ENCODE data around the gene DOCK4.
A peak's percentile ranks its signal among the peaks of the same experiment; 100 is the strongest.

DOCK4 gene

GRCh38 chr7:112207765-112208164, 1.6 kb upstream of the DOCK4 start:
- TF ChIP-seq EZH2phosphoT487 (conservative IDR thresholded peaks at IDR 0.05; ENCODE audit: low read length) (no peak), CTCF (IDR thresholded peaks at IDR 0.05; ENCODE audit: insufficient read depth, low read length, poor library complexity, severe bottlenecking) (no peak)
- H3K9ac ChIP-seq (ENCODE audit: low read length): no peak overlapping the region
- peak overlapping the region; percentile 89 for H3K4me3 ChIP-seq (ENCODE audit: insufficient read depth, low read length, poor library complexity, severe bottlenecking)
- no peaks in the 10 kb centered on the region for H3K9me3 ChIP-seq (ENCODE audit: insufficient read depth, low read length)
- no peaks in the 10 kb centered on the region for H3K36me3 ChIP-seq (ENCODE audit: low read length)
- H3F3A ChIP-seq (ENCODE audit: insufficient read depth): no peaks in the 10 kb centered on the region
- H3K27me3 ChIP-seq (ENCODE audit: low read length): no peaks in the 10 kb centered on the region
- peaks cover 23% of the 10 kb centered on the region for H3K79me2 ChIP-seq (ENCODE audit: insufficient read depth, low read length)
- H2AFZ ChIP-seq (ENCODE audit: low read depth, low read length, severe bottlenecking): no peak overlapping the region
- H3K4me2 ChIP-seq (ENCODE audit: low read depth, low read length, poor library complexity, severe bottlenecking): peak overlapping the region; percentile 92
- H3K9me2 ChIP-seq (replicated peaks; ENCODE audit: insufficient read depth, low read length): no peaks in the 10 kb centered on the region
- peaks cover 9% of the 10 kb centered on the region; the same call in 1 of the 2 replicates for H4K20me1 ChIP-seq (ENCODE audit: low read depth, low read length)
- no peak overlapping the region for H3K27ac ChIP-seq (ENCODE audit: low read depth, low read length)

GRCh38 chr7:112206991-112207592, 893 bp upstream of the DOCK4 start:
- Histone ChIP-seq H4K20me1 (ENCODE audit: low read depth, low read length) (peaks cover 9% of the 10 kb centered on the region; the same call in 1 of the 2 replicates), H3K27ac (ENCODE audit: low read depth, low read length) (no peak overlapping the region), H3K9me3 (ENCODE audit: insufficient read depth, low read length) (no peaks in the 10 kb centered on the region), H3K4me2 (ENCODE audit: low read depth, low read length, poor library complexity, severe bottlenecking) (peak overlapping the region; percentile 92), H3K27me3 (ENCODE audit: low read length) (no peaks in the 10 kb centered on the region), H3K4me3 (ENCODE audit: insufficient read depth, low read length, poor library complexity, severe bottlenecking) (peak overlapping the region; percentile 89), H3K36me3 (ENCODE audit: low read length) (no peaks in the 10 kb centered on the region), H2AFZ (ENCODE audit: low read depth, low read length, severe bottlenecking) (peak overlapping the region; percentile 88), H3K79me2 (ENCODE audit: insufficient read depth, low read length) (peaks cover 23% of the 10 kb centered on the region), H3K9ac (ENCODE audit: low read length) (peak overlapping the region; percentile 74), H3F3A (ENCODE audit: insufficient read depth) (no peaks in the 10 kb centered on the region), H3K9me2 (replicated peaks; ENCODE audit: insufficient read depth, low read length) (no peaks in the 10 kb centered on the region)
- TF ChIP-seq EZH2phosphoT487 (conservative IDR thresholded peaks at IDR 0.05; ENCODE audit: low read length): no peak
- TF ChIP-seq CTCF (IDR thresholded peaks at IDR 0.05; ENCODE audit: insufficient read depth, low read length, poor library complexity, severe bottlenecking): no peak

GRCh38 chr7:112205343-112206237, 609 bp downstream of the DOCK4 start:
- H3K9ac ChIP-seq (ENCODE audit: low read length): peak overlapping the region; percentile 59
- peak overlapping the region; percentile 68 for H3K4me2 ChIP-seq (ENCODE audit: low read depth, low read length, poor library complexity, severe bottlenecking)
- no peaks in the 10 kb centered on the region for H3K27me3 ChIP-seq (ENCODE audit: low read length)
- no peaks in the 10 kb centered on the region for H3F3A ChIP-seq (ENCODE audit: insufficient read depth)
- no peaks in the 10 kb centered on the region for H3K9me2 ChIP-seq (replicated peaks; ENCODE audit: insufficient read depth, low read length)
- H3K36me3 ChIP-seq (ENCODE audit: low read length): no peaks in the 10 kb centered on the region
- H3K79me2 ChIP-seq (ENCODE audit: insufficient read depth, low read length): peaks cover 18% of the 10 kb centered on the region
- H3K4me3 ChIP-seq (ENCODE audit: insufficient read depth, low read length, poor library complexity, severe bottlenecking): peak overlapping the region; percentile 73
- peak overlapping the region; percentile 82 for H2AFZ ChIP-seq (ENCODE audit: low read depth, low read length, severe bottlenecking)
- TF ChIP-seq EZH2phosphoT487 (conservative IDR thresholded peaks at IDR 0.05; ENCODE audit: low read length): no peak
- no peak for TF ChIP-seq CTCF (IDR thresholded peaks at IDR 0.05; ENCODE audit: insufficient read depth, low read length, poor library complexity, severe bottlenecking)
- peak overlapping the region; percentile 9; the same call in 1 of the 2 replicates for H3K27ac ChIP-seq (ENCODE audit: low read depth, low read length)
- no peaks in the 10 kb centered on the region for H3K9me3 ChIP-seq (ENCODE audit: insufficient read depth, low read length)
- H4K20me1 ChIP-seq (ENCODE audit: low read depth, low read length): 0 out of 2 replicates have a peak, but pooled peaks cover 4% of the 10 kb centered on the region
